Gastroesophageal sphincter (tissue), 3 donors: ENCODE measurements around the gene RASSF7.

Experiments used
- EP300 ChIP-seq: sonication (generic); formaldehyde crosslinking; IDR thresholded peaks from one replicate; pipeline ENCODE4 v1.6.1; 2017; ENCODE audit warnings: antibody characterized with exemption, mild to moderate bottlenecking
- POLR2AphosphoS5 ChIP-seq: sonication (generic); formaldehyde crosslinking; IDR thresholded peaks from one replicate; pipeline ENCODE4 v1.6.1; 2017; ENCODE audit warnings: antibody characterized with exemption
- TF ChIP-seq, protein P1 (sequence below), 4 experiments: fragments of 200-600 bp in 2 of 4; fragments of 450-650 bp in 2 of 4; sonication (generic) in 1 of 4; IDR thresholded peaks; one replicate each; pipeline ENCODE4 v1.5.1; 2017 to 2019; ENCODE audit warnings: antibody characterized with exemption in 4 of 4, mild to moderate bottlenecking in 2 of 4, moderate library complexity in 2 of 4

DNA sequence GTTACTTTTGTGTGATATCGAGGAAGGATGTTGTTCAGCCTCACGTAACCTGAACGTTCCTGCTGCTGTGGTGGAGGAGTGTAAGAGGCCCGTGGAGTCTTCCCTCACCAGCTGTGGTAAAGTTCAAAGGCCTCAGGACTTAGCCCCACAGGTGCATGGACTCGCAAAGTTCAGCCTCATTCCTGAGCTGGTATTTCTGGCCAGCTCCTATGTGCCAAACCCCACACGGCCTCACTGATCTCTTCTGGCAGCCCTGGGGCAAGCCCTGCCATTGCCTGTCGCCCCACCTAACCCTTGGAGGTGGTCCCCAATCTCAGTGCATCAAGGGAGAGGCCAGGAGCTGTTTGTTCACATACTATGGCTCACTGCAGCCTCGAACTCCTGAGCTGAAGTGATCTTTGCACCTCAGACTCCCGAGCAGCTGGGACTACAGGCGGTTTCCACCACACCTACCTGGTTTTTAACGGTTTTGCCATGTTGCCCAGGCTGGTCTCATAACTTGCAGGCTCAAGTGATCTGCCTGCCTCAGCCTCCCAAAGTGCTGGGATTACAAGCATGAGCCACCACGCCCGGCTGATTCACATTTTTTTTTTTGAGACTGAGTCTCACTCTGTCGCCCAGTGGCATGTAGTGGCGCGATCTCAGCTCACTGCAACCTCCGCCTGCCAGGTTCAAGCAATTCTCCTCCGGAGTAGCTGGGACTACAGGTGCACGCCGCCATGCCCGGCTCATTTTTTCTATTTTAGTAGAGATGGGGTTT is 17.7 kb downstream of the RASSF7 start:
- TF ChIP-seq, protein P1, sequence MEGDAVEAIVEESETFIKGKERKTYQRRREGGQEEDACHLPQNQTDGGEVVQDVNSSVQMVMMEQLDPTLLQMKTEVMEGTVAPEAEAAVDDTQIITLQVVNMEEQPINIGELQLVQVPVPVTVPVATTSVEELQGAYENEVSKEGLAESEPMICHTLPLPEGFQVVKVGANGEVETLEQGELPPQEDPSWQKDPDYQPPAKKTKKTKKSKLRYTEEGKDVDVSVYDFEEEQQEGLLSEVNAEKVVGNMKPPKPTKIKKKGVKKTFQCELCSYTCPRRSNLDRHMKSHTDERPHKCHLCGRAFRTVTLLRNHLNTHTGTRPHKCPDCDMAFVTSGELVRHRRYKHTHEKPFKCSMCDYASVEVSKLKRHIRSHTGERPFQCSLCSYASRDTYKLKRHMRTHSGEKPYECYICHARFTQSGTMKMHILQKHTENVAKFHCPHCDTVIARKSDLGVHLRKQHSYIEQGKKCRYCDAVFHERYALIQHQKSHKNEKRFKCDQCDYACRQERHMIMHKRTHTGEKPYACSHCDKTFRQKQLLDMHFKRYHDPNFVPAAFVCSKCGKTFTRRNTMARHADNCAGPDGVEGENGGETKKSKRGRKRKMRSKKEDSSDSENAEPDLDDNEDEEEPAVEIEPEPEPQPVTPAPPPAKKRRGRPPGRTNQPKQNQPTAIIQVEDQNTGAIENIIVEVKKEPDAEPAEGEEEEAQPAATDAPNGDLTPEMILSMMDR (IDR thresholded peaks at IDR 0.05) = no peak
- TF ChIP-seq EP300 (no peak), POLR2AphosphoS5 (no peak)
